Breast epithelium (tissue), 4 donors: Measurements from ENCODE around the gene LFNG. TPM values are rescaled to one million over a fixed set of nuclear protein-coding genes. Genes with fewer than 3 reads are reported as not detected.
A peak's percentile ranks its signal among the peaks of the same experiment; 100 is the strongest.

Experiments used
- DNase-seq, 2 donors: peaks; one replicate each; pipeline ENCODE4 v3.0.0-alpha.2; 2019; ENCODE audit warnings: low spot score in 2 of 2
- H3K27ac ChIP-seq, 2 donors: fragments of 200-600 bp; sonication (generic) in 1 of 2; one replicate each; pipeline ENCODE4 v1.5.1; 2016 to 2019; ENCODE audit warnings: mild to moderate bottlenecking in 1 of 2
- H3K27me3 ChIP-seq, 2 donors: fragments of 200-600 bp; sonication (generic) in 1 of 2; one replicate each; pipeline versions ENCODE4 v1.5.1 to v1.6.0; 2017 to 2019; ENCODE audit warnings: control low read depth in 1 of 2, mild to moderate bottlenecking in 1 of 2
- H3K36me3 ChIP-seq: fragments of 200-600 bp; one replicate; pipeline ENCODE4 v1.5.1; 2019
- H3K4me1 ChIP-seq, 2 donors: fragments of 200-600 bp; sonication (generic); one replicate each; pipeline ENCODE4 v1.5.1; 2016 to 2019; ENCODE audit warnings: control low read depth in 1 of 2
- H3K4me3 ChIP-seq, 3 donors: fragments of 200-600 bp; sonication (generic); 1 replicate in 2 of 3; 2 replicates in 1 of 3; pipeline ENCODE4 v1.5.1; 2016 to 2019; ENCODE audit warnings: mild to moderate bottlenecking in 3 of 3, moderate library complexity in 2 of 3
- H3K9me3 ChIP-seq, 2 donors: fragments of 200-600 bp; sonication (generic) in 1 of 2; one replicate each; pipeline ENCODE4 v1.5.1; 2016 to 2019; ENCODE audit warnings: control low read depth in 1 of 2
- POLR2A ChIP-seq: fragments of 450-650 bp; IDR thresholded peaks from one replicate; pipeline ENCODE4 v1.6.1; 2016; ENCODE audit warnings: antibody characterized with exemption, mild to moderate bottlenecking, moderate library complexity
- POLR2AphosphoS5 ChIP-seq, 3 donors: sonication (generic); formaldehyde crosslinking; IDR thresholded peaks; one replicate each; pipeline ENCODE4 v1.6.1; 2017; ENCODE audit warnings: antibody characterized with exemption in 3 of 3
- intact Hi-C: fragments of 100-400 bp; cut with DNase I; formaldehyde crosslinking; loops from one replicate; pipeline ENCODE4 v1.15.1; 2023; ENCODE audit warnings: low total_unique reads
- total RNA-seq, 3 donors: library from RNA; depleted of rRNA; stranded (reverse); fragments of >200 nt; gene quantifications; one replicate each; pipeline ENCODE4 v1.1.0, GENCODE V29; 2016
- TF ChIP-seq, protein P1 (sequence below), 3 donors: fragments of 450-650 bp; IDR thresholded peaks; one replicate each; pipeline ENCODE4 v1.5.1; 2016 to 2017; ENCODE audit warnings: antibody characterized with exemption in 3 of 3, mild to moderate bottlenecking in 3 of 3, moderate library complexity in 3 of 3

The LFNG gene
- total RNA-seq, 3 donors from 2014 or later: 5.0 to 16.4 (median 9.1) TPM

DNA sequence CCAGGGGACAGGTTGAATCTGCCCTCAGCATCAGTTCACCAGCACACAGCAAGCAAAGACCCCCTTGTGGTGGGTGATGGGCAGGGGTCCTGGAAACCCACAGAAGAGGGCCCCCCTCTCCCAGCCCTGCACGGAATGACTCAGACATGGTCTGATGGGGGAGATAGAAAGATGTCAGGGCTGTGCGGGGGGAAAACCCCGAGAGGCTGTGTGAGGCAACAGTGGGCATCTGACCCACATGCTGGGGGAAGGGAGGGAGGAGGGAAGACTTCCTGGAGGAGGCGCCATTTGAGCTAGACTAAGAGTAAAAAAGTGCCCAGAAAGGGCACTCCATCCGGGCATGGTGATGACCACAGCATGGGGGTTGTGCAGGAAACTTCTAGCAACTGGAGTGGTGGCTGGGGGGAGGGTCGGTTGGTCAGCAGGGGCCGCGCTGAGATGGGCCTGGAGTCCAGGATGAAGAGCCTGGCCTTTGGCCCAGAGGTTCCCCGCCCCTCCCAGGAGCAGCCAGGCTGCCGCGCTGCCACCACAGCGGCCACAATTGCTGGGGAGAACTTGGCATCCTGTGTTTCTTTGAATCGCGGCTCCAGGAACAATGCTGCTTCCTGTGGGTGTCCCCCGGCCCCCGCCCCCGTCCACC, 2.5 kb downstream of the LFNG start:
- H3K4me3 ChIP-seq: peak overlapping the region; percentile 50 to 85 (median 63)
- DNase-seq: no peak
- H3K27me3 ChIP-seq: no peaks in the 10 kb centered on the region
- TF ChIP-seq POLR2AphosphoS5 (IDR thresholded peaks at IDR 0.05): no peak
- no peak for TF ChIP-seq POLR2A
- TF ChIP-seq, protein P1, sequence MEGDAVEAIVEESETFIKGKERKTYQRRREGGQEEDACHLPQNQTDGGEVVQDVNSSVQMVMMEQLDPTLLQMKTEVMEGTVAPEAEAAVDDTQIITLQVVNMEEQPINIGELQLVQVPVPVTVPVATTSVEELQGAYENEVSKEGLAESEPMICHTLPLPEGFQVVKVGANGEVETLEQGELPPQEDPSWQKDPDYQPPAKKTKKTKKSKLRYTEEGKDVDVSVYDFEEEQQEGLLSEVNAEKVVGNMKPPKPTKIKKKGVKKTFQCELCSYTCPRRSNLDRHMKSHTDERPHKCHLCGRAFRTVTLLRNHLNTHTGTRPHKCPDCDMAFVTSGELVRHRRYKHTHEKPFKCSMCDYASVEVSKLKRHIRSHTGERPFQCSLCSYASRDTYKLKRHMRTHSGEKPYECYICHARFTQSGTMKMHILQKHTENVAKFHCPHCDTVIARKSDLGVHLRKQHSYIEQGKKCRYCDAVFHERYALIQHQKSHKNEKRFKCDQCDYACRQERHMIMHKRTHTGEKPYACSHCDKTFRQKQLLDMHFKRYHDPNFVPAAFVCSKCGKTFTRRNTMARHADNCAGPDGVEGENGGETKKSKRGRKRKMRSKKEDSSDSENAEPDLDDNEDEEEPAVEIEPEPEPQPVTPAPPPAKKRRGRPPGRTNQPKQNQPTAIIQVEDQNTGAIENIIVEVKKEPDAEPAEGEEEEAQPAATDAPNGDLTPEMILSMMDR (IDR thresholded peaks at IDR 0.05): no peak
- peak overlapping the region; percentile 79 to 81 for H3K27ac ChIP-seq
- H3K36me3 ChIP-seq: no peaks in the 10 kb centered on the region
- H3K4me1 ChIP-seq: peaks cover 30 to 48% of the 10 kb centered on the region in 2 donors
- intact Hi-C loops: no loop called here
- no peaks in the 10 kb centered on the region for H3K9me3 ChIP-seq

GRCh38 chr7:2522780-2523433, 3.3 kb downstream of the LFNG start:
- no peaks in the 10 kb centered on the region for H3K9me3 ChIP-seq
- H3K36me3 ChIP-seq: no peaks in the 10 kb centered on the region
- TF ChIP-seq, protein P1 (IDR thresholded peaks at IDR 0.05): no peak
- TF ChIP-seq POLR2A (no peak), POLR2AphosphoS5 (IDR thresholded peaks at IDR 0.05) (no peak)
- H3K4me3 ChIP-seq: peak overlapping the region; percentile 50 to 85 (median 63)
- intact Hi-C loops: no loop called here
- no peaks in the 10 kb centered on the region for H3K27me3 ChIP-seq
- H3K27ac ChIP-seq: peak overlapping the region; percentile 79 to 81
- peaks cover 26 to 52% of the 10 kb centered on the region in 2 donors for H3K4me1 ChIP-seq
- DNase-seq: peak in 1 of 2 donors; percentile 87

DNA sequence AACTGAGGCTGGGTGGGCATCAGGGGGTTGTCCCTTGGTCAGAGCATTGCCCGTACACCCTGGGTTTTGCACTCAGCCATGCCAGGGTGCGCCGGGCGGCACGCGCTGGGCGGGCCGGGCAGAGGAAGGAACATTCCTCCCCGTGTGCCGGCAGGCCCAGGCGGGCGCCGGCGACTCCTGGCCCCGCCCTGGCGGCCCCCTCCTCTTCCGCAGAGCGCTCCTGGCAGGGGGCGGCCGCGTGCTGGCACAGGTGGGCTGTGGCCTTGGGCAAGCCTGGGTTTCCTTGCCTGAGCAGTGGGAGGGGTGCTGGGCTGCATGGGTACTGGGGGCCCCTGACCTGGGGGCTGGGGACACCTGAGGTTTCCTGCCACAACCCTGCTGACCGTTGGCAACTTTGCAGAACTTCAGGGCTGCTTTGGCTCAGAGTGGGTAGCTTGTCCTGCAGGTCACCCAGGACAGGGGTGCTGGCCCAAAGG, 3.9 kb downstream of the LFNG start:
- no peaks in the 10 kb centered on the region for H3K9me3 ChIP-seq
- peaks cover 30 to 52% of the 10 kb centered on the region in 2 donors for H3K4me1 ChIP-seq
- intact Hi-C loops: no loop called here
- H3K27ac ChIP-seq: peak overlapping the region; percentile 79 to 81
- no peaks in the 10 kb centered on the region for H3K27me3 ChIP-seq
- peak overlapping the region; percentile 50 to 85 (median 63) for H3K4me3 ChIP-seq
- peak in 1 of 2 donors; percentile 74 for DNase-seq
- TF ChIP-seq POLR2A (no peak), POLR2AphosphoS5 (IDR thresholded peaks at IDR 0.05) (no peak)
- TF ChIP-seq, protein P1 (IDR thresholded peaks at IDR 0.05): no peak
- H3K36me3 ChIP-seq: no peaks in the 10 kb centered on the region

- peak overlapping the region; percentile 50 to 85 (median 63) for H3K4me3 ChIP-seq
- H3K9me3 ChIP-seq: no peaks in the 10 kb centered on the region
- H3K36me3 ChIP-seq: no peaks in the 10 kb centered on the region
- H3K27ac ChIP-seq: peak overlapping the region; percentile 79 to 81
- peak in 2 of 3 donors; percentile 14 to 29 for TF ChIP-seq POLR2AphosphoS5 (IDR thresholded peaks at IDR 0.05)
- TF ChIP-seq POLR2A: no peak
- TF ChIP-seq, protein P1 (IDR thresholded peaks at IDR 0.05): no peak
- peak; percentile 77 to 87 for DNase-seq
- intact Hi-C loops: no loop called here
- H3K27me3 ChIP-seq: no peaks in the 10 kb centered on the region
- H3K4me1 ChIP-seq: peaks cover 37 to 53% of the 10 kb centered on the region in 2 donors
These were observed 4.6 kb downstream of the LFNG start for GRCh38 chr7:2523941-2524807.
